ENCODE results near the gene RASSF3.

DNA sequence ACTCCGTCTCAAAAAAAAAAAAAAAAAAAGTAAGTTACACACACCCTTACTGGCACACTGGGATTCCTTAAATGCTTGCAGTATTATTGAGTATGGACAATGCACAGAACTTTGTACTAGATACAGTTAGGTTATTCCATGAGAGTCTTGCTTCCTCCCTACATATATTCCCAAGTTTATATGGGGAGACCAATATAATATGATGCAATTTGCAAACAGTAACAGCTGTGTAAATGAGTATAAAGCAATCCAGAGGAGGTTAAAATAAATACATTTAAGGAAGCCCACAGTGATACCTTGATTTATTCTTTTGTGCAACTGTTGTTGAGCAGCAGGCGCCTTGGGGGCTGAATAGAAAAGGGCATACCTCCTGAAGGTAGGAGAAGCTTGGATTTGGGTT lies 26.6 kb downstream of the RASSF3 start:
- TF ChIP-seq TCF4 (CRISPR knock-in tag; IDR thresholded peaks at IDR 0.05; ENCODE audit: borderline replicate concordance): no peak
- TF ChIP-seq CREB5 (CRISPR knock-in tag; IDR thresholded peaks at IDR 0.05; ENCODE audit: low read depth): no peak
- TF ChIP-seq ZC3H10 (CRISPR knock-in tag; IDR thresholded peaks at IDR 0.05): no peak
- TF ChIP-seq GLIS3 (CRISPR knock-in tag; IDR thresholded peaks at IDR 0.05): no peak
- TF ChIP-seq, protein P1, sequence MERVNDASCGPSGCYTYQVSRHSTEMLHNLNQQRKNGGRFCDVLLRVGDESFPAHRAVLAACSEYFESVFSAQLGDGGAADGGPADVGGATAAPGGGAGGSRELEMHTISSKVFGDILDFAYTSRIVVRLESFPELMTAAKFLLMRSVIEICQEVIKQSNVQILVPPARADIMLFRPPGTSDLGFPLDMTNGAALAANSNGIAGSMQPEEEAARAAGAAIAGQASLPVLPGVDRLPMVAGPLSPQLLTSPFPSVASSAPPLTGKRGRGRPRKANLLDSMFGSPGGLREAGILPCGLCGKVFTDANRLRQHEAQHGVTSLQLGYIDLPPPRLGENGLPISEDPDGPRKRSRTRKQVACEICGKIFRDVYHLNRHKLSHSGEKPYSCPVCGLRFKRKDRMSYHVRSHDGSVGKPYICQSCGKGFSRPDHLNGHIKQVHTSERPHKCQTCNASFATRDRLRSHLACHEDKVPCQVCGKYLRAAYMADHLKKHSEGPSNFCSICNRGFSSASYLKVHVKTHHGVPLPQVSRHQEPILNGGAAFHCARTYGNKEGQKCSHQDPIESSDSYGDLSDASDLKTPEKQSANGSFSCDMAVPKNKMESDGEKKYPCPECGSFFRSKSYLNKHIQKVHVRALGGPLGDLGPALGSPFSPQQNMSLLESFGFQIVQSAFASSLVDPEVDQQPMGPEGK (CRISPR knock-in tag; IDR thresholded peaks at IDR 0.05; ENCODE audit: borderline replicate concordance): no peak
- no peak for TF ChIP-seq CSRNP3 (CRISPR knock-in tag; IDR thresholded peaks at IDR 0.05)
- no peak for TF ChIP-seq OSR1 (CRISPR knock-in tag; IDR thresholded peaks at IDR 0.05)
- TF ChIP-seq ZNF8 (CRISPR knock-in tag; IDR thresholded peaks at IDR 0.05): no peak
- no peak for TF ChIP-seq ARNTL (CRISPR knock-in tag; IDR thresholded peaks at IDR 0.05; ENCODE audit: borderline replicate concordance, low read depth)
- TF ChIP-seq ISL1 (CRISPR knock-in tag; IDR thresholded peaks at IDR 0.05): no peak
- TF ChIP-seq PPARA (CRISPR knock-in tag; IDR thresholded peaks at IDR 0.05; ENCODE audit: borderline replicate concordance): no peak

Measured in SK-N-SH treated with all-trans-retinoic acid at 6 μM for 48 hours (cell line).